GM18951 (cell line): ENCODE results near the gene HPF1.

Experiments used
- POLR2A ChIP-seq: IDR thresholded peaks from 4 replicates; pipeline ENCODE4 v1.6.1; 2011; ENCODE audit warnings: mild to moderate bottlenecking; ENCODE audit not compliant: insufficient read length, insufficient read depth; ENCODE audit errors: extremely low read depth
- in situ Hi-C: fragments of 300-500 bp; cut with MboI; formaldehyde crosslinking; loops from one replicate; pipeline ENCODE4 v1.12.0; 2022; ENCODE audit warnings: low sequenced_read_pairs, mixed read lengths, inconsistent platforms; ENCODE audit not compliant: unreplicated experiment

Gene HPF1

DNA sequence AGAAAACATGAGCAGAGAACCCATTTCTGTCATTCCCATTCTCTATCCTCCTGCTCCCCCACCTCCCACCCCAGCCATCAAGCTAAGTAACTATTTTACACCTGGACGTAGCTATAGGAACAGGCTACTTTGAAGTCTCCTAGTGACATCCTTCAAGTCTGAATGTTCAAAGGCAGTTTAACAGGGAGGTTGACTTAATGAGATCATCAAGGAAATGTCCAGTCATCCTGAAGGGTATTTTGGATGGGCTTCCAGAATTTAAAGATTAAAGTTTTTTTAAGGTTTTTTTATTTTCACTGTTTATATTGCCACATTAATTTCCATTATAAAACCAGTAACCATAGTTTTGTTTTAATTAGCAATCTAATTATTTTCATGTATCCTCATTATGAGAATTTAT lies 41.1 kb downstream of the HPF1 start:
- in situ Hi-C loops: no loop called here
- TF ChIP-seq POLR2A: no peak

DNA sequence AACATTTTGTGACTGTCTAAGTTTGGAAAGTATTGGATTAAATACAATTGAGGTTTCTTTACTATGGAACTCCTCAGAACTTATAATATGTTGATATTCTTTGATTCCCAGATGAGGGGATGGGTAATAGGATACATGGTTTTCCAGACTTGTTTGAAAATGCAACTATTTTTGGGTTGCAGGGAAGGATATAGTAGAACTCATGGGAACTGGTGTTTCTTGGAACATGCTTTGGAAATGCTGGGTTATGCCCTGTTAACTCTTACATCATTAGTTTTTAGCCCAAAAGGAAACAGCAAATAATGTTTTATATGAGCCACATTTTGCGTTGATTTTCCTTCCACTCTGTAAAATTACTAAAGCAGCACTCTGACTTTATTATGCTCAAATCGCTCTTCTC lies 41.9 kb downstream of the HPF1 start:
- in situ Hi-C loops: no loop called here
- TF ChIP-seq POLR2A: no peak

DNA sequence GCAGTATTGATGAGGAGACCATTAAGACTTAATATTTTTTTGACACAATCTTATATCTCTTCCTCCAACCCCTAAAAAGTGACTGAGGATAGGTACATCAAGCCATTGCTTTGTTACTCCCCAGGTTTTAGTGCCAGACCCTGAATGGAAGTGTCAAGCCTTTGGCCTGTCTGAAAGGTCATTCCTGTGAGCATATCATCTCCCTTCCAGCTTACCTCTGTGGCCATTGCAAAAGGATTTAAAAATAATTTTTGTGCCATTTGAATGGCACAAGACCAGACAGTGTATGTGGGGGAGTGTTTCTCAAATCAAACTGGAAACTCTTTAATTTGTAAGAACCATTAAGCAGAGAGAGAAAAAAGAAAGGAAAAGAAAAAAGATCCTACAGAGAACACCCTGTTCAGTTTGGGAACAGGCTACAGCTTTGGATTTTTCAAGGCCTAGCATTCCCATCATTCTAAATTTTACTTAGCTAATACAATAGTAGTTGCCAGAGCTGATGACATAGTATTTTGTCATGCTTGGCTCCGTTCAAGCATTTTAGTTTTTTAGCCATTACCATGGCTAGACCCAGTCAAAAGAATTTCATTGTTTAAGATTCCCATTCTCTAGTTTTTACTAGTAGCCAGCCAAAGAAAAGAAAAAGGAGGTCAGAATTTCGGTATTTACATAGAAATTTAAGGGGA lies 49.6 kb downstream of the HPF1 start:
- in situ Hi-C loops: no loop called here
- no peak for TF ChIP-seq POLR2A

DNA sequence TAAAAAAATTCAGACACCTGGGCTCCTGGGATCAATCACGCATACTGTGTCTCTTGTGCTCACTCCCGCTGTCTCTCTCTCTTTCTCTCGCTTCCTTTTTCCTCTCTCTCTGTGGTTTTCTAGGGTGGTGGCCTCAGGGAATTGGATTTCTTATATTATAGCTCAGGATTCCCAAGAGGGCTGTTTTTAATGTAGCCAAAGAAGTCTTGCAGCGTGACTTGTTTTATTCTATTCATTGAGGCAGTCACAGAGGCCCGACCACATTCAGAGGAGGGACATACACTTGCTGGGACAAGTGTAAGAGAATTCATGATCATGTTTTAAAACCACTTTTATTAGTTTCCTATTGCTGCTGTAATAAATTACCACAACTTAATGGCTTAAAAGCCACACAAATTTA lies 59.4 kb downstream of the HPF1 start:
- TF ChIP-seq POLR2A: no peak
- in situ Hi-C loops: no loop called here

DNA sequence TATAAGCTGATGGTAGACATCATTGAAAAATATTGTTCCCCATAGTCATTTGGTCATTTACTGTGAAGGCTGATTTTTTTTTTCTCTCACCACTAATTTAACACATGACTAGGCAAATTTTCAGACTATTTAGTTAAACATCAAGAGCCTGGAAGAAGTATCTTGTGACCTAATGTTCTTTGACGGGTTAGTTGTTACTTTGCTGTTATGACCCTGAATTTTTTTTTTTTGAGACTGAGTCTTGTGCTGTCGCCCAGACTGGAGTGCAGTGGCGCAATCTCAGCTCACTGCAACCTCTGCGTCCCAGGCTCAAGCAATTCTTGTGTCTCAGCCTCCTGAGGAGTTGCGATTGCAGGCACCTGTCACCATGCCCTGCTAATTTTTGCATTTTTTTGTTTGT lies 67.0 kb downstream of the HPF1 start:
- TF ChIP-seq POLR2A: no peak
- in situ Hi-C loops: no loop called here

DNA sequence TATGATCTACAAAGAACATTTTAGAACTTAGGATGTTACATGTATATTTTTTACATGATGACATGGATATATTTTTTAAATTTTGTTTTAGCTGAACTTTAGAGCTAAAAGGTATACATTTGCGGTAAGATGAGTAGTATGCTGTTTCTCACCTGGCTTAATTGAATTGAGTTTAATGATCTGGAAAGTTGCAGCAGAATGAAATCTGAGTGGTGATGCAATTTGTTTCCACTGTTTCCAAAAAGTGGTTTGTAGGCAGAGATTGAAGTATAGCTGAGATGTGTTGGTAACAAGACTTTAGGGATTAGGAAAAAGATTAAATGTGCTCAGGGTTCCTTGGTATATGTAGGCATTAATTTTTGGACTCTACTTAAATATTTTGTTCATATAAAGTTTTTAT lies 68.1 kb downstream of the HPF1 start:
- TF ChIP-seq POLR2A: no peak
- in situ Hi-C loops: no loop called here

DNA sequence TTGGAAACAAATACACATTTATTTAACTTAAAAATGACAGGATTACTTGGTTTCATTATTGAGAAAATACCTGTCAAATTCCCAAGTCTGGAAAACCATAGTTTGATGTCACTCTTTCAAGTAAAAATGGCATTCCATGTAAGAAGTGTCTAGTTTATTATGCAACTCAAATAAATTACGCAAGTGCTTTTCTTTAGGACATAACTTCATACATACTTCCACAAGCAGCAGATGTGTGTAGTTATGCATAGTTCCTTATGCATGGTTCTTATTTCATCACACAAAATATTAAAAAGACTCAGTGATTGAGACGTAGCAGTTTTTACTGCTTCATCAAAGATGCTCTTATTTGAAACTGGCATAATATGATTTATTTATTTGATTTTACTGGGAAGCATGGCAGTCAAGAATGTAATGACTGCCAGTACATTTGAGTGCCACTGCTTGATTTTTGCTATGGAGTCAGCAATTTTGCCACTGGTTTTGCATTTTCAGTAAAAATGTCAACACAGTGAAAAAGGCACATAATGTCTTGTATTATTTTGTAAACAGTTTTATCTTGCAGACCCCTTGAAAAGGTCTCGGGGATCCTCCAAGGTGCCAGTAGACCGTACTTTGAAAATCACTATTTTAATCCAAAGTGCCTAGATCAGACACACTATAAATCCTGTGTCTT lies 75.2 kb downstream of the HPF1 start:
- TF ChIP-seq POLR2A: no peak
- in situ Hi-C loops: no loop called here
